ENCODE data around the gene DIPK1B.

Gene DIPK1B

GRCh38 chr9:136679431-136679941 is 32.9 kb upstream of the DIPK1B start:
- DNase-seq (ENCODE audit: low read depth) = no peak

GRCh38 chr9:136681029-136681428 is 31.3 kb upstream of the DIPK1B start:
- TF ChIP-seq CTCF (IDR thresholded peaks at IDR 0.05; ENCODE audit: low read depth, low read length, missing control alignments) = no peak
- DNase-seq (ENCODE audit: low read depth) = no peak
- H3K4me3 ChIP-seq (ENCODE audit: low read depth, low read length) = no peak overlapping the region

More at GRCh38 chr9:136679431-136679941, 32.9 kb upstream of the DIPK1B start:
- no peak overlapping the region for H3K4me3 ChIP-seq (ENCODE audit: low read depth, low read length)
- TF ChIP-seq CTCF (IDR thresholded peaks at IDR 0.05; ENCODE audit: low read depth, low read length, missing control alignments) = no peak

- H3K4me3 ChIP-seq (ENCODE audit: low read depth, low read length) = no peak overlapping the region
- no peak for DNase-seq (ENCODE audit: low read depth)
- TF ChIP-seq CTCF (IDR thresholded peaks at IDR 0.05; ENCODE audit: low read depth, low read length, missing control alignments) = no peak
Observed at GRCh38 chr9:136681945-136682699, 30.2 kb upstream of the DIPK1B start.

- H3K4me3 ChIP-seq (ENCODE audit: low read depth, low read length) = no peak overlapping the region
- no peak for DNase-seq (ENCODE audit: low read depth)
- no peak for TF ChIP-seq CTCF (IDR thresholded peaks at IDR 0.05; ENCODE audit: low read depth, low read length, missing control alignments)
Observed at GRCh38 chr9:136682710-136683109, 29.7 kb upstream of the DIPK1B start.

DNA sequence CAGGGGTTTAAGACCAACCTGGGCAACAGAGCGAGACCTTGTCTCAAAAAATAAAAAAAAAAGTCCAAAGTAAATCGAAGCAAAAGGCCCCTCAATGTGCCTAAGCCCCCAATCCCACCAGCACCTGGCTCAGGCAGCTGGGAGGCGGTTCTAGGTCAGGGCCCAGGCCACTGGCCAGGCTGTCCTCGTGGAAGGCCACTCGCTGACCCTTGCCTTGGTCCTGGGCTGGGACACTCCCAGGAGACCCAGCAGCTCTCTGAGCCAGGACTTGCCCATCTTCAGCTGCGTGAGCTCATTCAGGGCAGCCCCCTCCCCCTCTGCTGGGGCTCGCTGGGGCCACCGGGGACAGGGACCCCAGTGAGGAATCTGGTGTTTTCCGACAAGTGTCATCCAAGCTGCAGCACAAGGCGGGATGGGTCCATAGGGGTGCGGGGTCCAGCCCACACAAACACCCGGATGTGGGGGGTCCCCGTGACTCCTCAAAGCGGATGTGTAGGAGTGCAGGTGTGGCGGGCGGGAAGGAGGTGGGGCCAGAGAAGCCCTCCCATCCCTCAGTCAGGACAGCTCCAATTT is 29.1 kb upstream of the DIPK1B start:
- H3K4me3 ChIP-seq (ENCODE audit: low read depth, low read length) = no peak overlapping the region
- no peak for DNase-seq (ENCODE audit: low read depth)
- TF ChIP-seq CTCF (IDR thresholded peaks at IDR 0.05; ENCODE audit: low read depth, low read length, missing control alignments) = no peak

GRCh38 chr9:136683755-136684154 is 28.6 kb upstream of the DIPK1B start:
- no peak for DNase-seq (ENCODE audit: low read depth)
- no peak for TF ChIP-seq CTCF (IDR thresholded peaks at IDR 0.05; ENCODE audit: low read depth, low read length, missing control alignments)
- no peak overlapping the region for H3K4me3 ChIP-seq (ENCODE audit: low read depth, low read length)
